ENCODE data around the gene RHBDL1.

RHBDL1 gene

GRCh38 chr16:717450-718245, 42.2 kb downstream of the RHBDL1 start:
- peaks cover 1% of the 10 kb centered on the region for H3K36me3 Mint-ChIP-seq
- peaks cover 20% of the 10 kb centered on the region for H3K27me3 Mint-ChIP-seq

GRCh38 chr16:718389-718788, 42.9 kb downstream of the RHBDL1 start:
- no peak for ATAC-seq

More at GRCh38 chr16:717450-718245, 42.2 kb downstream of the RHBDL1 start:
- ATAC-seq, result no peak
- peaks cover 42% of the 10 kb centered on the region for H3K4me1 Mint-ChIP-seq
- no peak overlapping the region for H3K4me3 Mint-ChIP-seq
- no peaks in the 10 kb centered on the region for H3K9me3 Mint-ChIP-seq
- no peak overlapping the region for H3K27ac Mint-ChIP-seq

GRCh38 chr16:718922-719321, 43.5 kb downstream of the RHBDL1 start:
- Mint-ChIP-seq H3K9me3 (no peaks in the 10 kb centered on the region), H3K36me3 (peaks cover 6% of the 10 kb centered on the region), H3K27ac (no peak overlapping the region), H3K27me3 (peaks cover 17% of the 10 kb centered on the region), H3K4me3 (peak overlapping the region; percentile 84), H3K4me1 (peaks cover 53% of the 10 kb centered on the region)
- ATAC-seq, result no peak

More at GRCh38 chr16:718389-718788, 42.9 kb downstream of the RHBDL1 start:
- Mint-ChIP-seq H3K4me1 (peaks cover 49% of the 10 kb centered on the region), H3K27me3 (peaks cover 20% of the 10 kb centered on the region), H3K36me3 (peaks cover 6% of the 10 kb centered on the region), H3K9me3 (no peaks in the 10 kb centered on the region), H3K4me3 (no peak overlapping the region), H3K27ac (no peak overlapping the region)

GRCh38 chr16:719815-720446, 44.5 kb downstream of the RHBDL1 start:
- no peaks in the 10 kb centered on the region for H3K9me3 Mint-ChIP-seq
- no peak for ATAC-seq

GRCh38 chr16:720447-720989, 45.0 kb downstream of the RHBDL1 start:
- Mint-ChIP-seq H3K9me3 (no peaks in the 10 kb centered on the region), H3K36me3 (peaks cover 6% of the 10 kb centered on the region), H3K4me1 (peaks cover 51% of the 10 kb centered on the region), H3K27ac (peak overlapping the region; percentile 87), H3K4me3 (peak overlapping the region; percentile 84), H3K27me3 (peaks cover 9% of the 10 kb centered on the region)
- ATAC-seq, result peak; percentile 39

More at GRCh38 chr16:719815-720446, 44.5 kb downstream of the RHBDL1 start:
- Mint-ChIP-seq H3K36me3 (peaks cover 6% of the 10 kb centered on the region), H3K27me3 (peaks cover 9% of the 10 kb centered on the region), H3K4me3 (peak overlapping the region; percentile 84), H3K27ac (peak overlapping the region; percentile 87), H3K4me1 (peaks cover 45% of the 10 kb centered on the region)

- H3K4me1 Mint-ChIP-seq, result peaks cover 55% of the 10 kb centered on the region
- peak within 1 kb of the TSS; percentile 84 for H3K4me3 Mint-ChIP-seq
- H3K27me3 Mint-ChIP-seq, result peaks cover 6% of the 10 kb centered on the region
- H3K9me3 Mint-ChIP-seq, result no peaks in the 10 kb centered on the region
- H3K36me3 Mint-ChIP-seq, result peaks cover 6% of the 10 kb centered on the region
- H3K27ac Mint-ChIP-seq, result peak within 1 kb of the TSS; percentile 87
- ATAC-seq, result peak; percentile 89
Measured at GRCh38 chr16:720990-721764, 45.7 kb downstream of the RHBDL1 start, which contains the start of gene ANTKMT. ANTKMT (plus strand) TSS chr16:721146; CDS start chr16:721275, 129 bp downstream.

GRCh38 chr16:721765-722540, 46.5 kb downstream of the RHBDL1 start:
- Mint-ChIP-seq H3K9me3 (no peaks in the 10 kb centered on the region), H3K36me3 (peaks cover 6% of the 10 kb centered on the region), H3K4me3 (peak overlapping the region; percentile 74), H3K27ac (peak overlapping the region; percentile 46), H3K4me1 (peaks cover 55% of the 10 kb centered on the region), H3K27me3 (no peaks in the 10 kb centered on the region)
- ATAC-seq, result no peak

GRCh38 chr16:722835-723633, 47.6 kb downstream of the RHBDL1 start:
- Mint-ChIP-seq H3K27ac (no peak overlapping the region), H3K9me3 (no peaks in the 10 kb centered on the region), H3K4me3 (peak overlapping the region; percentile 35), H3K4me1 (peaks cover 55% of the 10 kb centered on the region), H3K36me3 (peaks cover 6% of the 10 kb centered on the region), H3K27me3 (no peaks in the 10 kb centered on the region)
- ATAC-seq, result no peak

- H3K36me3 Mint-ChIP-seq, result peaks cover 6% of the 10 kb centered on the region
- H3K4me3 Mint-ChIP-seq, result no peak overlapping the region
- H3K27me3 Mint-ChIP-seq, result no peaks in the 10 kb centered on the region
- no peak overlapping the region for H3K27ac Mint-ChIP-seq
- peaks cover 55% of the 10 kb centered on the region for H3K4me1 Mint-ChIP-seq
- ATAC-seq, result no peak
- no peaks in the 10 kb centered on the region for H3K9me3 Mint-ChIP-seq
Measured at GRCh38 chr16:723695-724094, 48.2 kb downstream of the RHBDL1 start.

- Mint-ChIP-seq H3K4me3 (no peak overlapping the region), H3K4me1 (peaks cover 49% of the 10 kb centered on the region), H3K27me3 (no peaks in the 10 kb centered on the region), H3K36me3 (peaks cover 6% of the 10 kb centered on the region), H3K9me3 (no peaks in the 10 kb centered on the region), H3K27ac (peak overlapping the region; percentile 53)
- no peak for ATAC-seq
Measured at GRCh38 chr16:724188-725040, 48.9 kb downstream of the RHBDL1 start.

GRCh38 chr16:725041-725376, 49.5 kb downstream of the RHBDL1 start:
- Mint-ChIP-seq H3K4me3 (no peak overlapping the region), H3K27me3 (no peaks in the 10 kb centered on the region), H3K36me3 (peaks cover 6% of the 10 kb centered on the region), H3K9me3 (no peaks in the 10 kb centered on the region), H3K4me1 (peaks cover 43% of the 10 kb centered on the region), H3K27ac (peak overlapping the region; percentile 70)
- ATAC-seq, result no peak

- Mint-ChIP-seq H3K36me3 (peaks cover 6% of the 10 kb centered on the region), H3K4me1 (peaks cover 37% of the 10 kb centered on the region), H3K4me3 (peak overlapping the region; percentile 84), H3K9me3 (no peaks in the 10 kb centered on the region), H3K27ac (peak overlapping the region; percentile 70), H3K27me3 (no peaks in the 10 kb centered on the region)
- no peak for ATAC-seq
Measured at GRCh38 chr16:725463-726187, 50.2 kb downstream of the RHBDL1 start.

- ATAC-seq, result no peak
- Mint-ChIP-seq H3K27me3 (no peaks in the 10 kb centered on the region), H3K27ac (peak overlapping the region; percentile 70), H3K4me3 (peak overlapping the region; percentile 84), H3K4me1 (peaks cover 36% of the 10 kb centered on the region), H3K36me3 (peaks cover 6% of the 10 kb centered on the region), H3K9me3 (no peaks in the 10 kb centered on the region)
Measured at GRCh38 chr16:726188-726437, 50.6 kb downstream of the RHBDL1 start.

Measured in stimulated activated memory B cell treated with anti-CD40 and anti-IgM and Interleukin-4, amounts not matched to agents 10 μg/mL and 1 μg/mL and 100 μg/mL, for 72 hours (primary cell).